RWPE2 (cell line): Measurements from ENCODE around the gene IRAK3.

Experiments used
- ATAC-seq: fragments of 200-7000 bp; cut with Tn5 transposase; 3 replicates; pipeline ENCODE4 v1.9.1; 2021; ENCODE audit warnings: low read depth
- DNase-seq: peaks from one replicate; pipeline ENCODE4 v3.0.0-alpha.2; 2020; ENCODE audit warnings: low spot score
- H3K27ac ChIP-seq: fragments of 450-650 bp; 2 replicates; pipeline ENCODE4 v1.5.1; 2017; ENCODE audit warnings: mild to moderate bottlenecking; ENCODE audit not compliant: poor library complexity, severe bottlenecking
- H3K27me3 ChIP-seq: fragments of 250-450 bp; sonication (Bioruptor Pico); 2 replicates; pipeline ENCODE4 v1.5.1; 2021; ENCODE audit warnings: mild to moderate bottlenecking, moderate library complexity; ENCODE audit not compliant: insufficient read depth, poor library complexity, severe bottlenecking
- H3K36me3 ChIP-seq: fragments of 250-450 bp; sonication (Bioruptor Pico); 2 replicates; pipeline ENCODE4 v1.5.1; 2020; ENCODE audit warnings: low read depth, mild to moderate bottlenecking, moderate library complexity
- H3K4me1 ChIP-seq: fragments of 250-450 bp; sonication (Bioruptor Pico); 2 replicates; pipeline ENCODE4 v1.5.1; 2021; ENCODE audit warnings: mild to moderate bottlenecking, moderate library complexity; ENCODE audit not compliant: insufficient read depth, poor library complexity, severe bottlenecking
- H3K4me3 ChIP-seq: fragments of 250-450 bp; sonication (Bioruptor Pico); 2 replicates; pipeline ENCODE4 v1.5.1; 2021; ENCODE audit warnings: mild to moderate bottlenecking, moderate library complexity; ENCODE audit not compliant: severe bottlenecking
- H3K9me3 ChIP-seq: fragments of 250-450 bp; sonication (Bioruptor Pico); 2 replicates; pipeline ENCODE4 v1.5.1; 2021; ENCODE audit warnings: mild to moderate bottlenecking, moderate library complexity; ENCODE audit not compliant: severe bottlenecking
- CTCF ChIP-seq: fragments of 450-650 bp; IDR thresholded peaks from one replicate; pipeline ENCODE4 v1.5.1; 2017; ENCODE audit warnings: mild to moderate bottlenecking, moderate library complexity; ENCODE audit not compliant: poor library complexity, severe bottlenecking

The IRAK3 gene

DNA sequence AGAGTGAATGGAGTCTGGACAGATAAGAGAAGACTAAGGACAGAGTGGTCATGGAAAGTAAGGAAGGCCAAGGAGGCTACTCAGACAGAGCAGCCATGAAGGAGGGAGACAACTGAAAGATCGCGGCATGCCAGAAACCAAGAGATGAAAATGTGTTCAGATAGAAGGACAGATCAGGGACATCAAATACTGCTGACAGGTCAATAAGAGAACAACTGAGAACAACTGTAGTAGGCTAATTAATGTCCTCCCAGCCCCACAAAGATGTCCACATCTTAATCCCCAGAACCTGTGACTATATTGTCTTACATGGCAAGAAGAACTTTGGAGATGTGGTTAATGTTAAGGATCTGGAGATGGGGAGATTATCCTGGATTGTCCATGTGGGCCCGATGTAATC, 98.3 kb downstream of the IRAK3 start:
- Histone ChIP-seq H3K27me3 (no peaks in the 10 kb centered on the region), H3K9me3 (no peaks in the 10 kb centered on the region), H3K4me1 (no peaks in the 10 kb centered on the region), H3K36me3 (no peaks in the 10 kb centered on the region), H3K27ac (no peak overlapping the region), H3K4me3 (no peak overlapping the region)
- no peak for ATAC-seq
- no peak for DNase-seq
- no peak for TF ChIP-seq CTCF

GRCh38 chr12:66288121-66288520, 99.1 kb downstream of the IRAK3 start:
- no peaks in the 10 kb centered on the region for H3K27me3 ChIP-seq
- no peak overlapping the region for H3K4me3 ChIP-seq
- H3K36me3 ChIP-seq, result no peaks in the 10 kb centered on the region
- no peaks in the 10 kb centered on the region for H3K9me3 ChIP-seq
- TF ChIP-seq CTCF, result no peak
- H3K27ac ChIP-seq, result no peak overlapping the region
- DNase-seq, result no peak
- no peak for ATAC-seq
- no peaks in the 10 kb centered on the region for H3K4me1 ChIP-seq

DNA sequence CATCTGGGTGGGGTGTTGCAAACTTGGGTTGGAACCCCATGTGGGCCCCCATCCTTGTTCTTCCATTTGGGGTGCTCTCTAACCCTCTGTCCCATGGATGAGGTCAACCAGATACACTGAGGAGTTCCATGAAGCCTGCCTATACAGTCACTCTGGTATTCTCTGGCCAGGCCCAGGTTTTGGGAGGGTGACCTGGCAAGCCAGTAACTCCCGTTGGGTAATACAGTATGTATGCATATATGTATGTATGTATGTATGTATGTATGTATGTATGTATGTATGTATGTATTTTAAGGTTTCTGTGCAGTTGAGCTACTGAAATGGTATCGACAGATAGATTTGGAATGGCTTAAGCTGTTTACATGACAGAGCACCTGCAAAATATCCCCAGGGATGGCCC, 100.5 kb downstream of the IRAK3 start:
- H3K27me3 ChIP-seq, result no peaks in the 10 kb centered on the region
- H3K4me1 ChIP-seq, result no peaks in the 10 kb centered on the region
- DNase-seq, result no peak
- no peak for TF ChIP-seq CTCF
- H3K36me3 ChIP-seq, result no peaks in the 10 kb centered on the region
- no peak for ATAC-seq
- H3K4me3 ChIP-seq, result no peak overlapping the region
- H3K27ac ChIP-seq, result no peak overlapping the region
- H3K9me3 ChIP-seq, result no peaks in the 10 kb centered on the region

DNA sequence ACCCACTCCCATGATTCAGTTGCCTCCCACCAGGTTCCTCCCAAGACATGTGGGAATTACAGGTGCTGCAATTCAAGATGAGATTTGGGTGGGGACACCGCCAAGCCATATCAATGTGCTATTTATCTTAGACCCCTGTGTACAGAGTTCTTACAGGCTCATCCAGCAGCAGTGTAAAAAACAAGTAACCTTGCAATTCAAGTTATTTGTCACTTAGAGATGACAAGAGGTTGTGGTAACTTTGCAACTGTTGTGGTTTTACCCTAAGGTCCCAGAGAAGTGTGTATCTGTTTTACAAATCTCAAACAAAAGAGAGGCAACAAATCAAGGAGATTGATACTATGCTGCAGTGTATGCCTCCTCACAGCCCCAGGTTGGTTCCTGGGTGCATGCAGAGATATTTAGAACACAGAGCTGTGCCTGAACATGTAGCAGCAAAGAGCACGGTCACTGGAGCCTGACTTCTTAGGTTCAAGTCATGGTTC, 101.7 kb downstream of the IRAK3 start:
- H3K9me3 ChIP-seq, result no peaks in the 10 kb centered on the region
- H3K4me1 ChIP-seq, result no peaks in the 10 kb centered on the region
- no peak for TF ChIP-seq CTCF
- no peaks in the 10 kb centered on the region for H3K36me3 ChIP-seq
- ATAC-seq, result no peak
- H3K4me3 ChIP-seq, result no peak overlapping the region
- no peak overlapping the region for H3K27ac ChIP-seq
- H3K27me3 ChIP-seq, result no peaks in the 10 kb centered on the region
- DNase-seq, result no peak

DNA sequence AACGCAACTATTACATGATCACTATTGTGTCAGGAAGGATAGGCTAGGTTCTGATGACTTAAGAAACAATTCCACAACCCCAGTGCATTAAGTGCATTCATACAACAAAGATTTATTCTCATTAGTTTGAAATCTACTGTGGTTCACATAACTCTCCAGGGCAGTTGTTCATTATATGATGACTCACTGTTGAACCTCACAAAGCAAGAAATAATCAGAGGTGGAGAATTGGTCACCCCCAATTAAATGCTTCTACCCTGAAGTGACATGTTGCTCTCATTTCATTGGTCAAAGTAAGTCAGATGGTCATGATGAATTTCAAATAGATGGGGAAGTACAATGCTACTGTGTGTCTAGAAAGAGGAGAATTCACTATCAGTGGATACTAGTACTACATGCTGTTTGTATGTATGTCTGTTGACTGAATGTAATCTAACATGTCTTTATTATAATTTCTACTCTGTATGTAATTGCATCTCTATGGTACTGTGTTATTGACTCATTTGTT, 107.2 kb downstream of the IRAK3 start:
- Histone ChIP-seq H3K9me3 (no peaks in the 10 kb centered on the region), H3K27me3 (no peaks in the 10 kb centered on the region), H3K27ac (no peak overlapping the region), H3K36me3 (no peaks in the 10 kb centered on the region), H3K4me1 (no peaks in the 10 kb centered on the region), H3K4me3 (no peak overlapping the region)
- DNase-seq, result no peak
- no peak for ATAC-seq
- no peak for TF ChIP-seq CTCF
